Measurements from ENCODE around the gene BLOC1S1.

GRCh38 chr12:55712700-55713415 lies 3.0 kb upstream of the BLOC1S1 start:
- TF ChIP-seq CTCF (conservative IDR thresholded peaks at IDR 0.05; ENCODE audit: low read depth, low read length): no peak
- no peak for TF ChIP-seq EZH2 (IDR thresholded peaks at IDR 0.05; ENCODE audit: borderline replicate concordance, low read depth, low read length, poor library complexity, severe bottlenecking)

All from A673 (cell line).